ENCODE measurements around the gene KIF1A. TPM values are rescaled to one million over a fixed set of nuclear protein-coding genes. Genes with fewer than 3 reads are reported as not detected.
"Not testable (repeated sequence)": the region's sequence is repeated elsewhere in the genome, so short reads cannot be mapped to it uniquely, and the experiment has no call there.

Gene KIF1A
- polyA plus RNA-seq, 1 donor (not counting 4 experiments of a cell fraction or from before 2014, with no cell fraction given) = not detected

- no peaks in the 10 kb centered on the region for H3K9me1 ChIP-seq (ENCODE audit: control insufficient read depth, extremely low read depth, insufficient read depth, low read length)
- H3K27me3 ChIP-seq (ENCODE audit: control insufficient read depth, extremely low read depth, insufficient read depth, low read length) = peaks cover 16% of the 10 kb centered on the region
- no peak overlapping the region for H3K4me2 ChIP-seq (ENCODE audit: control insufficient read depth, extremely low read depth, insufficient read depth, low read depth, low read length)
- H3K79me2 ChIP-seq (ENCODE audit: control insufficient read depth, insufficient read depth, low read length) = no peaks in the 10 kb centered on the region
- no peaks in the 10 kb centered on the region for H4K20me1 ChIP-seq (ENCODE audit: control insufficient read depth, extremely low read depth, insufficient read depth, low read length)
- H3K4me1 ChIP-seq (ENCODE audit: control insufficient read depth, extremely low read depth, insufficient read depth, low read length) = no peaks in the 10 kb centered on the region
- no peaks in the 10 kb centered on the region for H3K36me3 ChIP-seq (ENCODE audit: control insufficient read depth in 2 of 2, extremely low read depth in 1 of 2, insufficient read depth in 2 of 2, low read length in 2 of 2)
- dilution Hi-C loops (cut with MboI; ENCODE audit: extremely low pct_ligation_motif_present, low sequenced_read_pairs) = no loop called here
- no peak overlapping the region for H2AFZ ChIP-seq (ENCODE audit: control insufficient read depth, low read length)
- no peak for TF ChIP-seq CTCF (optimal IDR thresholded peaks at IDR 0.05 in 1 of 3, IDR thresholded peaks at IDR 0.05 in 1 of 3, conservative IDR thresholded peaks at IDR 0.05 in 1 of 3; ENCODE audit: extremely low read depth in 1 of 3, insufficient read depth in 2 of 3, low read length in 3 of 3)
- no peak for TF ChIP-seq EZH2 (IDR thresholded peaks at IDR 0.05; ENCODE audit: low read length)
- no peak overlapping the region for H3K9ac ChIP-seq (ENCODE audit: control insufficient read depth, extremely low read depth, insufficient read depth, low read length)
- H3K4me3 ChIP-seq (ENCODE audit: control insufficient read depth in 2 of 3, extremely low read depth in 1 of 3, insufficient read depth in 2 of 3, low read depth in 1 of 3, low read length in 3 of 3) = no peak overlapping the region
- FAIRE-seq (no peak), DNase-seq (ENCODE audit: low read depth, low spot score) (no peak)
- H3K27ac ChIP-seq (ENCODE audit: control insufficient read depth, insufficient read depth, low read length) = no peak overlapping the region
- no peaks in the 10 kb centered on the region for H3K9me3 ChIP-seq (ENCODE audit: control insufficient read depth, low read depth, low read length)
Observed at GRCh38 chr2:240686460-240686859, 133.6 kb downstream of the KIF1A start.

- Histone ChIP-seq H3K9me1 (ENCODE audit: control insufficient read depth, extremely low read depth, insufficient read depth, low read length) (no peaks in the 10 kb centered on the region), H3K9me3 (ENCODE audit: control insufficient read depth, low read depth, low read length) (no peaks in the 10 kb centered on the region), H4K20me1 (ENCODE audit: control insufficient read depth, extremely low read depth, insufficient read depth, low read length) (no peaks in the 10 kb centered on the region), H3K4me1 (ENCODE audit: control insufficient read depth, extremely low read depth, insufficient read depth, low read length) (no peaks in the 10 kb centered on the region), H3K27me3 (ENCODE audit: control insufficient read depth, extremely low read depth, insufficient read depth, low read length) (peaks cover 16% of the 10 kb centered on the region), H3K4me2 (ENCODE audit: control insufficient read depth, extremely low read depth, insufficient read depth, low read depth, low read length) (no peak overlapping the region), H3K79me2 (ENCODE audit: control insufficient read depth, insufficient read depth, low read length) (no peaks in the 10 kb centered on the region), H3K27ac (ENCODE audit: control insufficient read depth, insufficient read depth, low read length) (no peak overlapping the region), H3K4me3 (ENCODE audit: control insufficient read depth in 2 of 3, extremely low read depth in 1 of 3, insufficient read depth in 2 of 3, low read depth in 1 of 3, low read length in 3 of 3) (no peak overlapping the region), H3K36me3 (ENCODE audit: control insufficient read depth in 2 of 2, extremely low read depth in 1 of 2, insufficient read depth in 2 of 2, low read length in 2 of 2) (no peaks in the 10 kb centered on the region), H2AFZ (ENCODE audit: control insufficient read depth, low read length) (no peak overlapping the region), H3K9ac (ENCODE audit: control insufficient read depth, extremely low read depth, insufficient read depth, low read length) (no peak overlapping the region)
- TF ChIP-seq EZH2 (IDR thresholded peaks at IDR 0.05; ENCODE audit: low read length) (no peak), CTCF (optimal IDR thresholded peaks at IDR 0.05 in 1 of 3, IDR thresholded peaks at IDR 0.05 in 1 of 3, conservative IDR thresholded peaks at IDR 0.05 in 1 of 3; ENCODE audit: extremely low read depth in 1 of 3, insufficient read depth in 2 of 3, low read length in 3 of 3) (no peak)
- DNase-seq (ENCODE audit: low read depth, low spot score) = no peak
- FAIRE-seq = no peak
- dilution Hi-C loops (cut with MboI; ENCODE audit: extremely low pct_ligation_motif_present, low sequenced_read_pairs) = no loop called here
Observed at GRCh38 chr2:240685771-240686371, 134.1 kb downstream of the KIF1A start.

GRCh38 chr2:240683980-240684728 is 135.9 kb downstream of the KIF1A start:
- peaks cover 16% of the 10 kb centered on the region for H3K27me3 ChIP-seq (ENCODE audit: control insufficient read depth, extremely low read depth, insufficient read depth, low read length)
- H3K79me2 ChIP-seq (ENCODE audit: control insufficient read depth, insufficient read depth, low read length); H3K9me1 ChIP-seq (ENCODE audit: control insufficient read depth, extremely low read depth, insufficient read depth, low read length); H2AFZ ChIP-seq (ENCODE audit: control insufficient read depth, low read length); H3K4me2 ChIP-seq (ENCODE audit: control insufficient read depth, extremely low read depth, insufficient read depth, low read depth, low read length); DNase-seq (ENCODE audit: low read depth, low spot score); H3K9me3 ChIP-seq (ENCODE audit: control insufficient read depth, low read depth, low read length); H3K4me1 ChIP-seq (ENCODE audit: control insufficient read depth, extremely low read depth, insufficient read depth, low read length); H3K9ac ChIP-seq (ENCODE audit: control insufficient read depth, extremely low read depth, insufficient read depth, low read length); dilution Hi-C loops (cut with MboI; ENCODE audit: extremely low pct_ligation_motif_present, low sequenced_read_pairs); H4K20me1 ChIP-seq (ENCODE audit: control insufficient read depth, extremely low read depth, insufficient read depth, low read length); H3K4me3 ChIP-seq (ENCODE audit: control insufficient read depth in 2 of 3, extremely low read depth in 1 of 3, insufficient read depth in 2 of 3, low read depth in 1 of 3, low read length in 3 of 3); H3K27ac ChIP-seq (ENCODE audit: control insufficient read depth, insufficient read depth, low read length); FAIRE-seq; H3K36me3 ChIP-seq (ENCODE audit: control insufficient read depth in 2 of 2, extremely low read depth in 1 of 2, insufficient read depth in 2 of 2, low read length in 2 of 2): not testable (repeated sequence)
